Testis (tissue), 3 donors: Measurements from ENCODE around the gene LTBP1. TPM values are rescaled to one million over a fixed set of nuclear protein-coding genes. Genes with fewer than 3 reads are reported as not detected.

Experiments
- DNase-seq: peaks from one replicate; pipeline ENCODE4 v3.0.0-alpha.2; 2019
- H3K27ac ChIP-seq, 2 donors: fragments of 200-600 bp; sonication (generic); one replicate each; pipeline ENCODE4 v1.5.1; 2019
- H3K27me3 ChIP-seq: fragments of 200-600 bp; sonication (generic); one replicate; pipeline ENCODE4 v1.5.1; 2019
- H3K36me3 ChIP-seq: fragments of 200-600 bp; sonication (generic); one replicate; pipeline ENCODE4 v1.5.1; 2017; ENCODE audit warnings: low read depth; ENCODE audit errors: missing control alignments
- H3K4me1 ChIP-seq: fragments of 200-600 bp; sonication (generic); one replicate; pipeline ENCODE4 v1.5.1; 2019
- H3K4me3 ChIP-seq, 2 donors: fragments of 200-600 bp; sonication (generic); one replicate each; pipeline ENCODE4 v1.5.1; 2017 to 2019
- H3K9me3 ChIP-seq: fragments of 200-600 bp; sonication (generic); one replicate; pipeline ENCODE4 v1.5.1; 2017
- CTCF ChIP-seq, 3 experiments: fragments of 450-650 bp in 2 of 3; fragments of 200-600 bp in 1 of 3; sonication (generic) in 1 of 3; IDR thresholded peaks; one replicate each; pipeline ENCODE4 v1.5.1; 2016 to 2019; ENCODE audit warnings: antibody characterized with exemption in 3 of 3, mild to moderate bottlenecking in 2 of 3, moderate library complexity in 1 of 3
- POLR2A ChIP-seq: fragments of 450-650 bp; IDR thresholded peaks from one replicate; pipeline ENCODE4 v1.6.1; 2017; ENCODE audit warnings: antibody characterized with exemption, mild to moderate bottlenecking, moderate library complexity
- WGBS, 2 donors: methylation state at CpG; one replicate each; pipeline ENCODE4 v1.1.5; 2018; 5-methylcytosine and 5-hydroxymethylcytosine counted together
- intact Hi-C: fragments of 100-400 bp; cut with DNase I; formaldehyde crosslinking; loops from one replicate; pipeline ENCODE4 v1.15.1; 2023; ENCODE audit warnings: low total_unique reads
- polyA plus RNA-seq: library from polyadenylated mRNA; stranded (reverse); fragments of 350-450 nt; fragmentation: Illumina TruSeq; extraction: RNeasy Lipid Tissue Mini Kit (QIAGEN cat#74804); gene quantifications from one replicate; pipeline ENCODE4 v1.2.3, GENCODE V29; 2014; ENCODE audit warnings: low read depth, low replicate concordance; ENCODE audit not compliant: insufficient read depth
- total RNA-seq, 2 donors: library from RNA; depleted of rRNA; stranded (reverse); fragments of >200 nt; gene quantifications; one replicate each; pipeline ENCODE4 v1.2.3, GENCODE V29; 2016

LTBP1 gene
- total and polyA plus RNA-seq, 3 donors from 2014 or later = 39.6 to 51.5 (median 44.0) TPM

- DNase-seq = no peak
These were observed 329.1 kb downstream of the LTBP1 start for GRCh38 chr2:33275689-33276444.

GRCh38 chr2:33277002-33277426, 330.3 kb downstream of the LTBP1 start:
- Histone ChIP-seq H3K36me3 (no peaks in the 10 kb centered on the region), H3K4me3 (no peak overlapping the region), H3K27ac (peak overlapping the region; percentile 9 to 83), H3K27me3 (no peaks in the 10 kb centered on the region), H3K4me1 (no peaks in the 10 kb centered on the region), H3K9me3 (no peaks in the 10 kb centered on the region)
- no peak for DNase-seq
- intact Hi-C loops = no loop called here
- WGBS, 2 donors = 43 to 48% methylated on average over 5 of the region's 5 CpGs
- TF ChIP-seq POLR2A = no peak
- no peak for TF ChIP-seq CTCF (IDR thresholded peaks at IDR 0.05)

More at GRCh38 chr2:33275689-33276444, 329.1 kb downstream of the LTBP1 start:
- TF ChIP-seq POLR2A = no peak
- no peak for TF ChIP-seq CTCF (IDR thresholded peaks at IDR 0.05)
- H3K4me1 ChIP-seq = no peaks in the 10 kb centered on the region
- H3K36me3 ChIP-seq = no peaks in the 10 kb centered on the region
- no peaks in the 10 kb centered on the region for H3K27me3 ChIP-seq
- WGBS, 2 donors = 72 to 74% methylated on average over 12 of the region's 12 CpGs
- H3K9me3 ChIP-seq = no peaks in the 10 kb centered on the region
- intact Hi-C loops = no loop called here
- H3K4me3 ChIP-seq = no peak overlapping the region
- H3K27ac ChIP-seq = peak overlapping the region in 1 of 2 donors; percentile 83

- no peaks in the 10 kb centered on the region for H3K36me3 ChIP-seq
- no peaks in the 10 kb centered on the region for H3K4me1 ChIP-seq
These were observed 331.6 kb downstream of the LTBP1 start for GRCh38 chr2:33278245-33278943.

GRCh38 chr2:33284287-33284686, 337.5 kb downstream of the LTBP1 start:
- H3K27ac ChIP-seq = no peak overlapping the region
- no peak for DNase-seq
- WGBS, 2 donors = 81 to 93% methylated on average over 7 of the region's 7 CpGs
- intact Hi-C loops = no loop called here
- no peak for TF ChIP-seq CTCF (IDR thresholded peaks at IDR 0.05)
- no peak for TF ChIP-seq POLR2A
- no peaks in the 10 kb centered on the region for H3K27me3 ChIP-seq
- H3K4me3 ChIP-seq = no peak overlapping the region
- no peaks in the 10 kb centered on the region for H3K9me3 ChIP-seq
- no peaks in the 10 kb centered on the region for H3K4me1 ChIP-seq
- no peaks in the 10 kb centered on the region for H3K36me3 ChIP-seq

More at GRCh38 chr2:33278245-33278943, 331.6 kb downstream of the LTBP1 start:
- Histone ChIP-seq H3K9me3 (no peaks in the 10 kb centered on the region), H3K4me3 (no peak overlapping the region), H3K27me3 (no peaks in the 10 kb centered on the region), H3K27ac (peak overlapping the region; percentile 59 to 83)
- WGBS, 2 donors = 48 to 61% methylated on average over 9 of the region's 9 CpGs
- intact Hi-C loops = no loop called here
- peak; percentile 34 for DNase-seq
- TF ChIP-seq POLR2A = no peak
- TF ChIP-seq CTCF (IDR thresholded peaks at IDR 0.05) = no peak
